HUES64 (cell line): Measurements from ENCODE around the gene KIF16B. TPM values are rescaled to one million over a fixed set of nuclear protein-coding genes. Genes with fewer than 3 reads are reported as not detected.

Experiments used
- H3K27ac ChIP-seq: 2 replicates; pipeline ENCODE4 v1.7.0; 2013; ENCODE audit warnings: low read depth, low read length, inconsistent platforms
- H3K27me3 ChIP-seq: 2 replicates; pipeline ENCODE4 v1.6.1; 2013; ENCODE audit warnings: mild to moderate bottlenecking, low read length; ENCODE audit not compliant: insufficient read depth
- H3K36me3 ChIP-seq: 2 replicates; pipeline ENCODE4 v1.6.1; 2013; ENCODE audit warnings: mild to moderate bottlenecking, low read length; ENCODE audit not compliant: insufficient read depth
- H3K4me1 ChIP-seq: 2 replicates; pipeline ENCODE4 v1.6.1; 2013; ENCODE audit warnings: mild to moderate bottlenecking, low read length, moderate library complexity; ENCODE audit not compliant: insufficient read depth
- H3K4me3 ChIP-seq: 2 replicates; pipeline ENCODE4 v1.5.1; 2013; ENCODE audit warnings: mild to moderate bottlenecking, low read length, moderate library complexity
- H3K9ac ChIP-seq: 2 replicates; pipeline ENCODE4 v1.6.1; 2013; ENCODE audit warnings: mild to moderate bottlenecking, low read depth, low read length
- H3K9me3 ChIP-seq: 2 replicates; pipeline ENCODE4 v1.6.1; 2013; ENCODE audit warnings: low read depth, low read length; ENCODE audit not compliant: insufficient read depth
- WGBS: fragments of 150-250, 120-280 bp; methylation state at CpG from one replicate; pipeline ENCODE4 v1.1.7; 2013; ENCODE audit warnings: missing lambda C conversion rate; 5-methylcytosine and 5-hydroxymethylcytosine counted together
- polyA plus RNA-seq, 2 experiments: library from polyadenylated mRNA; stranded (reverse); fragments of 50-300 nt; gene quantifications; one replicate each; pipeline ENCODE4 v1.2.3, GENCODE V29; 2013

The KIF16B gene, protein sequence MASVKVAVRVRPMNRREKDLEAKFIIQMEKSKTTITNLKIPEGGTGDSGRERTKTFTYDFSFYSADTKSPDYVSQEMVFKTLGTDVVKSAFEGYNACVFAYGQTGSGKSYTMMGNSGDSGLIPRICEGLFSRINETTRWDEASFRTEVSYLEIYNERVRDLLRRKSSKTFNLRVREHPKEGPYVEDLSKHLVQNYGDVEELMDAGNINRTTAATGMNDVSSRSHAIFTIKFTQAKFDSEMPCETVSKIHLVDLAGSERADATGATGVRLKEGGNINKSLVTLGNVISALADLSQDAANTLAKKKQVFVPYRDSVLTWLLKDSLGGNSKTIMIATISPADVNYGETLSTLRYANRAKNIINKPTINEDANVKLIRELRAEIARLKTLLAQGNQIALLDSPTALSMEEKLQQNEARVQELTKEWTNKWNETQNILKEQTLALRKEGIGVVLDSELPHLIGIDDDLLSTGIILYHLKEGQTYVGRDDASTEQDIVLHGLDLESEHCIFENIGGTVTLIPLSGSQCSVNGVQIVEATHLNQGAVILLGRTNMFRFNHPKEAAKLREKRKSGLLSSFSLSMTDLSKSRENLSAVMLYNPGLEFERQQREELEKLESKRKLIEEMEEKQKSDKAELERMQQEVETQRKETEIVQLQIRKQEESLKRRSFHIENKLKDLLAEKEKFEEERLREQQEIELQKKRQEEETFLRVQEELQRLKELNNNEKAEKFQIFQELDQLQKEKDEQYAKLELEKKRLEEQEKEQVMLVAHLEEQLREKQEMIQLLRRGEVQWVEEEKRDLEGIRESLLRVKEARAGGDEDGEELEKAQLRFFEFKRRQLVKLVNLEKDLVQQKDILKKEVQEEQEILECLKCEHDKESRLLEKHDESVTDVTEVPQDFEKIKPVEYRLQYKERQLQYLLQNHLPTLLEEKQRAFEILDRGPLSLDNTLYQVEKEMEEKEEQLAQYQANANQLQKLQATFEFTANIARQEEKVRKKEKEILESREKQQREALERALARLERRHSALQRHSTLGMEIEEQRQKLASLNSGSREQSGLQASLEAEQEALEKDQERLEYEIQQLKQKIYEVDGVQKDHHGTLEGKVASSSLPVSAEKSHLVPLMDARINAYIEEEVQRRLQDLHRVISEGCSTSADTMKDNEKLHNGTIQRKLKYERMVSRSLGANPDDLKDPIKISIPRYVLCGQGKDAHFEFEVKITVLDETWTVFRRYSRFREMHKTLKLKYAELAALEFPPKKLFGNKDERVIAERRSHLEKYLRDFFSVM (N-terminal part only)
- 5.8 TPM for polyA plus RNA-seq (2013, experiment 1 of 2)
- polyA plus RNA-seq (2013, experiment 2 of 2): 6.5 TPM

DNA sequence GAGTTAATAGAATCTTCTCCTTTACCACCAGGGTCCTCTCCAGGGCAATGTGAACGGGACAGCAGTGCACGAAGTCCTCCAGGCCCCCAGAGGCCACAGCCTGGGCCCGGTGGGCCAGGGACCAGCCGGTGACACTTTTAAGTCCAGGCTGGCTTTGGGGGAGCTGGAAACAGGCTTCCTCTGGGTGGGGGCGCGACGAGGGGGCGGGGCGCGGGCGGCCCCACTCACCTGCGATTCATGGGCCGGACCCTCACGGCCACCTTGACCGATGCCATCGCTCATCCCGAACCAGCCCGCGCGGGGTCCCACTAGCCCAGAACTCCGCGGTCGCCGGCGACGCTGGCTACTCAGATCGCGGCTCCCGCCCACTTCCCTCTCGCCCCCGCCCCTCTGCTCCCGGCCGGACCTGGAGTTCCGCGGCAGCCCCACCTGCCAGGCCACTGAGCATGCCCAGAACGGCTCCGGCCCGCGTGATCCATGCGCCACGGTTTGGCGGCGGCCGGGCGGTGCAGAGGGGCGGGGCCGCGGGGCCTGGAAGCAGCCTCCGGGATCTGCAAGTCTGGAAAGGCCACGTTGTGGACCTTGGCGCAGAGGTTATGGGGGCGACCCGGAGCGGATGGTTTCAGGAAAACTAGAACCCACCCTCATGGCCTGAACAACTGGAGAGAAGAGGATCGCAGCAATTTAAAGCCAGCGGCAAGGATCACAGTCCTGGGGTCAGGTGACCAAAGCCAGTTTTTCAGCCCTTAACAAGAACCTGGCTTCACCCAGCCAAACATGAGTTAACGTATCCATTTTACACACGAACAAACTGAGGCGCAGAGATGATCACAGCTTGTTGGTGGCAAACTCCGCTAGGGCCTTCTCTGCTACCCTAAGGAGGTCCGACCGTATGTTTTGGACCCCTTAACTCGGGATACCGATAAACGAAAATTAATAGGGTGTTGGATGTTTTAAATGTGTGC lies at the start of gene KIF16B:
TSS of gene KIF16B (minus strand) at position 448 of the 965 bp plus-strand sequence. CDS start at position 275, 173 bp downstream.
- peak within 1 kb of the TSS; percentile 49 for H3K9ac ChIP-seq
- no peaks in the 10 kb centered on the region for H3K9me3 ChIP-seq
- H3K4me1 ChIP-seq: peaks cover 8% of the 10 kb centered on the region; the same call in 1 of the 2 replicates
- no peaks in the 10 kb centered on the region for H3K27me3 ChIP-seq
- H3K4me3 ChIP-seq: peak within 1 kb of the TSS; percentile 54
- WGBS: 12% methylated on average over 65 of the region's 65 CpGs
- H3K36me3 ChIP-seq: no peaks in the 10 kb centered on the region
- no peak within 1 kb of the TSS for H3K27ac ChIP-seq

DNA sequence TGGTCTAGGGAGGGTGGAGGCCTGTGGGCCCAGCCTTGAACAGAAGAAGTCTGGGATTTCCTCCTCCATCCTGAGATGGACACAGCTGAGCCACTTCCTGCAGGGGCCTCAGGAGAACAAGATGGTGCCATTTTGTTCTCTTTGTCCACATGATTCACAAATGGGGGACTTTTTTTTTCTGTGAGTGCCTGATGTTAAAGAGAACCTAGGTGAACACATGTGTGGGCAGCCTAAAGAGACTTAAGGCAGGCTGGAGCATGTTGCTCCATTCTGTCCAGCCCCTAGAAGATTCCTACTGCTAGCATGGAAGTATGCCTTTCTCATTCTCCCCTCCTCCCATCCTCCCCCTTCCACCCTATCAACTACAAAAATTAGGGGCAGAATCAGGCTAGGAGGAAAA lies 49.3 kb upstream of the KIF16B start:
- H3K4me1 ChIP-seq: no peaks in the 10 kb centered on the region
- H3K4me3 ChIP-seq: no peak overlapping the region
- H3K27me3 ChIP-seq: no peaks in the 10 kb centered on the region
- no peaks in the 10 kb centered on the region for H3K36me3 ChIP-seq
- H3K9ac ChIP-seq: no peak overlapping the region
- no peak overlapping the region for H3K27ac ChIP-seq
- no peaks in the 10 kb centered on the region for H3K9me3 ChIP-seq

GRCh38 chr20:16621435-16622141 lies 48.3 kb upstream of the KIF16B start:
- Histone ChIP-seq H3K9ac (no peak overlapping the region), H3K4me3 (no peak overlapping the region), H3K36me3 (no peaks in the 10 kb centered on the region), H3K9me3 (no peaks in the 10 kb centered on the region), H3K27ac (no peak overlapping the region), H3K4me1 (no peaks in the 10 kb centered on the region), H3K27me3 (no peaks in the 10 kb centered on the region)
- WGBS: 90% methylated on average over 7 of the region's 7 CpGs

DNA sequence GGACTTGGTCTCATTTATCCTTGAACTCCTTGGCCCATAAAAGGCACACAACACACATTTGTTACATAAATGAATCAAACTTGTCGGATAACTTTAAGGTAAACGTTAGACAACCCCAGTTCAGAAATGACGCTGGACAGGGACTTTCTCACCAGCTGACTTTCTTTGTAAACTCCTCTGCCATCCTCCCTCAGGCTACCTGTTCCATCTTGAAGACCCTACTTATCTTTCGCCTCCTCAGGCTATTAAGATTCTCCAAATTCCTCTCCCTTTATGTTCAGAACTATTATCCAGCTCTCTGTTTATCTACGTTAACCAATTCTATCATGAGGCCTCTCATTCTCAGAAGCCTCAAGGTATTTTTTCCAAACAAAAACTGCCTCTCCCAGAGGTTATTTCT lies 47.7 kb upstream of the KIF16B start:
- H3K9me3 ChIP-seq: no peaks in the 10 kb centered on the region
- no peak overlapping the region for H3K4me3 ChIP-seq
- H3K27ac ChIP-seq: no peak overlapping the region
- no peak overlapping the region for H3K9ac ChIP-seq
- H3K36me3 ChIP-seq: no peaks in the 10 kb centered on the region
- no peaks in the 10 kb centered on the region for H3K4me1 ChIP-seq
- no peaks in the 10 kb centered on the region for H3K27me3 ChIP-seq
- 93% methylated on average over 5 of the region's 5 CpGs for WGBS

DNA sequence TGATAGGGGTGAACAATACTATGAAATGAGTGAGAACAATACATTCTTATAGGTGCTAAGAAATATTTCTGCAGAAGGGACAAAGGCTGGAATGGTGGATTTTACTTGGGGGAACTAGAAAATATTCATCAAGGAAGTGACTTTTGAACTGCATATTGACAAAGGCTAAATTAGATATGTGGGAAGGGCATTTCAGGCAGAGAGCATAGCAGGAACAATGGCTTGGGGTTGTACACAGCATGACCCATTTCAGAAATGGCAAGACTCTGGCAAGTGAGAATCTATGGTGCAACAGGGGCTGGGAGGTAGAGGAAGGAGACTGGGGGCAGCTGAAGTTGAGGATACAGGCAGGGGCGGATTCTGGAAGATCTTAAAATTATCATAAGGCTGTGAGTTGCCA lies 46.7 kb upstream of the KIF16B start:
- no peaks in the 10 kb centered on the region for H3K9me3 ChIP-seq
- H3K9ac ChIP-seq: no peak overlapping the region
- no peaks in the 10 kb centered on the region for H3K27me3 ChIP-seq
- no CpG with 5 or more reads among the region's 1 CpG for WGBS
- H3K27ac ChIP-seq: no peak overlapping the region
- no peaks in the 10 kb centered on the region for H3K4me1 ChIP-seq
- H3K36me3 ChIP-seq: no peaks in the 10 kb centered on the region
- H3K4me3 ChIP-seq: no peak overlapping the region

DNA sequence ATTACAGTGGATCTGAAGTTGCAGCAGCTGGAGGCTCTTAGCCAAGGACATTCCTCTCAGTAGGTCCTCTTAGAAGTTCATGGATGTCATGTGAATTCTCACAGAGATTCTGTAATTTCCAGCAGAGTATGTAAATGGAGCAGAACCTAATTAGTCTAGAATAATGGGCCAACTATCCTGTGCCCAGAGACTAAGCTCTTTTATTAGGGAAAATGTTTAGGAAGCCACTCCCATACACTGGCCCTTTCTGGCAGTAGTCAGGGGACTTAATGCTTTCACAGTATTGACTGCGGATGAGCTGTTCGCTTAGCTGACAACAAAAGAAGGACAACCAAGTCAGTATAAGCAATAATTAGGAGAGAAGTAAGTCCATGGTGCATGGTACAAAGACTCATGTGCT lies 43.8 kb upstream of the KIF16B start:
- 88% methylated on average over 2 of the region's 2 CpGs for WGBS

GRCh38 chr20:16616317-16616716 lies 43.1 kb upstream of the KIF16B start:
- Histone ChIP-seq H3K27ac (no peak overlapping the region; the same call in 1 of the 2 replicates), H3K9ac (no peak overlapping the region), H3K4me3 (no peak overlapping the region), H3K9me3 (no peaks in the 10 kb centered on the region), H3K4me1 (no peaks in the 10 kb centered on the region), H3K27me3 (no peaks in the 10 kb centered on the region), H3K36me3 (no peaks in the 10 kb centered on the region)
- WGBS: no CpG with 5 or more reads among the region's 2 CpGs

More for the DNA sequence above, 43.8 kb upstream of the KIF16B start:
- Histone ChIP-seq H3K4me1 (no peaks in the 10 kb centered on the region), H3K4me3 (no peak overlapping the region), H3K36me3 (no peaks in the 10 kb centered on the region), H3K27ac (0 out of 2 replicates have a peak overlapping the region, but pooled peaks have one; percentile 20), H3K9me3 (no peaks in the 10 kb centered on the region), H3K27me3 (no peaks in the 10 kb centered on the region), H3K9ac (no peak overlapping the region)

DNA sequence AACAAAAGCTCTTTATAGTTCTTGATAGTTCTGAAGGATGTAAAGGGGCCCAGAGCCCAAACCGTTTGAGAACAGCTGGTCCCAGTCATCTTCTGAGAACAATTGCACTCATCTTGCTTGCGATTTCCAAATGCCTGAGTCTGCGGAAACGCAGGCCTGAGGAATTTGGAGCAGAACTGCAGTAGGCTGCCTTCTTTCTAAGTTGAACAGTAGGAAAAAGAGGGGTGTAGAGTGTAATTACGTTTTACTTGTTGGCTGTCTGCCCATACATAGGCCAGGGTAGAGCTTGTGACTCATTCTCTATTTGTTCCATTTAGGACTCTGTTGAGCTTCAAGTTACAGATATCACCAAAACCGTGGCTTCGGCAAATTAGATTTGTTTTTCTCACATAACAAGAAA lies 42.0 kb upstream of the KIF16B start:
- WGBS: 89% methylated on average over 7 of the region's 7 CpGs
- H3K9me3 ChIP-seq: no peaks in the 10 kb centered on the region

DNA sequence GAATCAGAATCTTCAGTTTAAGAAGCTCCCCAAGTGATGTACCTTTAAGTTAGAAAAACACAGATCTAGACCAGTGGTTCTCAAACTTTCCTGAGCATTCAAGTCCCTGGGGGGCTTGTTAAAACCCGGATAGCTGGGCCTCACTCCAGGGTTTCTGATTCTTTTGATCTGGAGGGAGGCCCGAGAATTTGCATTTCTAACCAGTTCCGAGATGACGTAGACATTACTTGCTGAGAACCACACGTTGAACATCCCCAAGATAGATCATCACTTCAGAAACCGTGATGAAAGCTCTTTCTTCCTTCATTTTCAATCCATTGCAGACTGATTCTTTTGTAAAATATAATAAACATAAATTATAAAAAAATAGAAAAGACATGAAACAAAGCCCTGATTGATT lies 40.7 kb upstream of the KIF16B start:
- WGBS: 54% methylated on average over 6 of the region's 6 CpGs
- no peaks in the 10 kb centered on the region for H3K36me3 ChIP-seq
- no peaks in the 10 kb centered on the region for H3K4me1 ChIP-seq
- H3K27ac ChIP-seq: no peak overlapping the region
- no peak overlapping the region for H3K4me3 ChIP-seq
- no peak overlapping the region for H3K9ac ChIP-seq
- H3K27me3 ChIP-seq: no peaks in the 10 kb centered on the region
- H3K9me3 ChIP-seq: no peaks in the 10 kb centered on the region

More for the DNA sequence above, 42.0 kb upstream of the KIF16B start:
- Histone ChIP-seq H3K27me3 (no peaks in the 10 kb centered on the region), H3K4me1 (no peaks in the 10 kb centered on the region), H3K36me3 (no peaks in the 10 kb centered on the region), H3K9ac (no peak overlapping the region), H3K4me3 (no peak overlapping the region), H3K27ac (no peak overlapping the region)
